M059J (cell line): ENCODE results near the gene CDC42EP3. TPM values are rescaled to one million over a fixed set of nuclear protein-coding genes. Genes with fewer than 3 reads are reported as not detected.
A peak's percentile ranks its signal among the peaks of the same experiment; 100 is the strongest.

Source experiments
- DNase-seq: peaks from one replicate; pipeline ENCODE4 v3.0.0-alpha.2; 2012; ENCODE audit warnings: low read depth
- total RNA-seq: library from RNA; depleted of rRNA; stranded (reverse); fragments of >200 nt; shearing (Covaris generic); gene quantifications from 2 replicates; pipeline ENCODE4 v1.2.3, GENCODE V29; 2014

Gene CDC42EP3
- total RNA-seq, 1 experiment from 2014 or later: 63.4 TPM

- DNase-seq: no peak
Measured at GRCh38 chr2:37619230-37619958, 52.0 kb downstream of the CDC42EP3 start.

- no peak for DNase-seq
Measured at GRCh38 chr2:37618326-37618725, 53.1 kb downstream of the CDC42EP3 start.

GRCh38 chr2:37617119-37617892 is 54.1 kb downstream of the CDC42EP3 start:
- DNase-seq: no peak

- no peak for DNase-seq
Measured at GRCh38 chr2:37616677-37617005, 54.8 kb downstream of the CDC42EP3 start.

GRCh38 chr2:37615804-37616676 is 55.4 kb downstream of the CDC42EP3 start:
- no peak for DNase-seq

- DNase-seq: peak; percentile 92
Measured at GRCh38 chr2:37614061-37614738, 57.2 kb downstream of the CDC42EP3 start.

- no peak for DNase-seq
Measured at GRCh38 chr2:37612382-37612781, 59.1 kb downstream of the CDC42EP3 start.

GRCh38 chr2:37610638-37611289 is 60.7 kb downstream of the CDC42EP3 start:
- no peak for DNase-seq

GRCh38 chr2:37609782-37610181 is 61.7 kb downstream of the CDC42EP3 start:
- no peak for DNase-seq

- peak; percentile 31 for DNase-seq
Measured at GRCh38 chr2:37604716-37605115, 66.7 kb downstream of the CDC42EP3 start.

GRCh38 chr2:37602702-37603101 is 68.7 kb downstream of the CDC42EP3 start:
- DNase-seq: no peak

GRCh38 chr2:37602040-37602439 is 69.4 kb downstream of the CDC42EP3 start:
- DNase-seq: no peak

GRCh38 chr2:37601569-37601968 is 69.9 kb downstream of the CDC42EP3 start:
- no peak for DNase-seq

GRCh38 chr2:37600735-37601134 is 70.7 kb downstream of the CDC42EP3 start:
- no peak for DNase-seq

- DNase-seq: no peak
Measured at GRCh38 chr2:37599688-37600525, 71.5 kb downstream of the CDC42EP3 start.

- DNase-seq: no peak
Measured at GRCh38 chr2:37593694-37594093, 77.7 kb downstream of the CDC42EP3 start.

GRCh38 chr2:37593024-37593423 is 78.4 kb downstream of the CDC42EP3 start:
- no peak for DNase-seq
